Measurements from ENCODE around the gene HSD17B8.
"Not testable (repeated sequence)": the region's sequence is repeated elsewhere in the genome, so short reads cannot be mapped to it uniquely, and the experiment has no call there.

HSD17B8 gene

DNA sequence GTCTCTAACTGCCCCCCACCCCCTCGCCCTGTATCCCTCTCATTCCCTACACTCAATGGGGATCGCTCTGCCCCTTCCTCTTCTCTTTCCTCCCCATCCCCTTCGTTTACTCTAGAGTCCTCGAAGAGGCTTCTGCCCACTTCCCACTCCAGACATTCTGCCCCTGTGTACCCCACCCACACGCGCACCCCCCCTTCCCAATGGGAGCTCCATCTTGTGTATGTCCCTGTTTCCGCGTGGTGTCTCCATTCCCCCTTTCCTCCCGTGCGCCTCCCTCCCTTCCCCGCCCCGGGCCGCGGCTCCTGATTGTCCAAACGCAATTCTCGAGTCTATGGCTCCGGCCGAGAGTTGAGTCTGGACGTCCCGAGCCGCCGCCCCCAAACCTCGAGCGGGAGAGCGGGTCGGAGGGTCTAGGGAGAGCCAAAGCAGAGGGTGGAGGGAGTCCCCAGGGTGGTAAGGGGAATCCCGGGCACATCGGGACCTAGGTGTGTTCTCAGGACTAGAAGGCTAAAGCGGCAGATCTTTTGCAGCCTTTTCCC lies 3.2 kb downstream of the HSD17B8 start:
- no peak for DNase-seq

- DNase-seq, result peak; percentile 52
These were observed 3.9 kb downstream of the HSD17B8 start, which contains the start of gene RING1 for GRCh38 chr6:33208091-33208967. TSS of gene RING1 (plus strand) at chr6:33208500. CDS start at chr6:33208823, 323 bp downstream.

DNA sequence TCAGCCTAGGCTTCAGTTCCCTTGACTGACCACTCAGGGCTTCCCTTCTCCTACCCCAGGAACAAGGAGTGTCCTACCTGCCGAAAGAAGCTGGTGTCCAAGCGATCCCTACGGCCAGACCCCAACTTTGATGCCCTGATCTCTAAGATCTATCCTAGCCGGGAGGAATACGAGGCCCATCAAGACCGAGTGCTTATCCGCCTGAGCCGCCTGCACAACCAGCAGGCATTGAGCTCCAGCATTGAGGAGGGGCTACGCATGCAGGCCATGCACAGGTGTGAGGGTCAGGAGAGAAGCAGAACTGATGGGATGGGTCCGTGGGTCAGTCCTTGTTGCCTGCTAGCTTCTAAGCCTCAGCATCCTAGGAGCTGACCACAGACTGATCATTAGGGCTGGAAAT lies 5.4 kb downstream of the HSD17B8 start:
- DNase-seq, result no peak

DNA sequence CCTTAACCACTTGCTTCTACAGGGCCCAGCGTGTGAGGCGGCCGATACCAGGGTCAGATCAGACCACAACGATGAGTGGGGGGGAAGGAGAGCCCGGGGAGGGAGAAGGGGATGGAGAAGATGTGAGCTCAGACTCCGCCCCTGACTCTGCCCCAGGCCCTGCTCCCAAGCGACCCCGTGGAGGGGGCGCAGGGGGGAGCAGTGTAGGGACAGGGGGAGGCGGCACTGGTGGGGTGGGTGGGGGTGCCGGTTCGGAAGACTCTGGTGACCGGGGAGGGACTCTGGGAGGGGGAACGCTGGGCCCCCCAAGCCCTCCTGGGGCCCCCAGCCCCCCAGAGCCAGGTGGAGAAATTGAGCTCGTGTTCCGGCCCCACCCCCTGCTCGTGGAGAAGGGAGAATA lies 6.7 kb downstream of the HSD17B8 start:
- DNase-seq, result no peak

DNA sequence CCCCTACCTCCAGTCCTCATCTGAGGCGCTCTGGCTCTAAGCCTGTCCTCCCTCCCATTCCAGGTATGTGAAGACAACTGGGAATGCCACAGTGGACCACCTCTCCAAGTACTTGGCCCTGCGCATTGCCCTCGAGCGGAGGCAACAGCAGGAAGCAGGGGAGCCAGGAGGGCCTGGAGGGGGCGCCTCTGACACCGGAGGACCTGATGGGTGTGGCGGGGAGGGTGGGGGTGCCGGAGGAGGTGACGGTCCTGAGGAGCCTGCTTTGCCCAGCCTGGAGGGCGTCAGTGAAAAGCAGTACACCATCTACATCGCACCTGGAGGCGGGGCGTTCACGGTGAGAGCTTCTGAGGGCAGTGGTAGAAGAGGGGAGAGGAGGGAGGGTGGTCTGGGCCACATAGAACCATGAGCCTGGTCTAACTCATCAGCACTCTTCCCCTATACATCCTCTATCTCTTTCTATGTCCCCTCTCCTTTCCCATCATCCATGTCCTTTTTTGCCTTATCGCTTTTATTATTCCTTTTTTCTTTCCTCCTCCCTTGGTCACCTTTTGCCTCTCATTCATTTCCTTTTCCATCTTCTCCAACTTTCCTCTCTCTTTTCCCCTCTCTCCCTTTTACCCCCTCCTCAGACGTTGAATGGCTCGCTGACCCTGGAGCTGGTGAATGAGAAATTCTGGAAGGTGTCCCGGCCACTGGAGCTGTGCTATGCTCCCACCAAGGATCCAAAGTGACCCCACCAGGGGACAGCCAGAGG lies 7.4 kb downstream of the HSD17B8 start:
- DNase-seq, result no peak

DNA sequence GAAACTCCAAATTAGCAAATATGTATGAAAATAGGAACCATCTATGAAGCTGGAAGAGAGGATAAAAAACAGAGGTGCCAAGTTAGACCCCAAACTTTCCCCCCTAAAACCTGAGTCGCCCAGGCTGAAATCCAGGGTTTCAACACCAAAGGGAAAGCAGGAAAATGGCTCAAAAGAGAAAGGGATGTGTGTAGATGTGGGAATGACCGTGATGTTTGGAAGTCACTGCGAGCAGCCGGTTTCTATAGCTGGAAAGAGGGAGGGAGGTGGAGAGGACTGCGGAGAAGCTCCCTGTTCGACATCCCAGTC lies 8.4 kb downstream of the HSD17B8 start:
- no peak for DNase-seq

DNA sequence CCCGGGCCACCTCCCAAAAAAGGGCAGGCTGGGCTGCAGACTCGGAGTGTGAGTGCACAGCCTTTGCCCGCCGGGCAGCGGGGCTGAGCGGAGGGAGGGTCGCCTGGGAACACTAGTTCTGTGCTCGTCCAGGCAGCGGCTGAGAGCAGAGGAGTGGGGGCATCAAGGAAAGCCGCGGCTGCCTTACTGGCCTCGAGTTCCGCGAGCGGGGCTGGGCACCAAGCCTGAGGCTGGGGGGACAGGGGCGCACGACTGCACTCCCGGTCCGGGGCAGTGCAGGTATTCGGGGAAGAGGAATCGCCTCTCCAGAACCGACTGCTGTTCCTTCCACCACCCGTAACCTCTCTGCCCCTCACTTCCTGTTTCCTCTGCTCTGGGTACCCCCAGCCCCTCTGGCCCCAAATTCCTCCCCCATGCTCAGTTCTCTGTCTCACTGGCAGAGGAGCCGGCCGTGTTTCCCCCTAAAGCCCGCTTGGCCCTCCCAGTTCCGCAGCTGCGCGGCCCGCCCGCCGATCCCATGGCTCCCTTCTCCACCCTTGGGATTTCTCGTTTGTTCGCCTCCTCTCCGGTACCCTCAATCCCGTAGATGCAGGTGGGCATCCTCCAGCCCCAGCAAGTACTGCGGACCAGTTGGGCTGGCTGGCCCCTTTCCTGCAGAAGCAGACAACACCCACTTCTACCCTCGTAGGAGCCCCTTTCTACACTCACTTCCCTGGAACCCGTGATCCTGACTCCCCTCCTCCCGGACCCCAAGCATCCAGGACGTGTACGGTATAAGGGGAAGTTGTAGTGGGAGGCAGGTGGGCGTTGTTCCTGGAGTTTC lies 8.9 kb downstream of the HSD17B8 start:
- no peak for DNase-seq

GRCh38 chr6:33213989-33214335 lies 9.5 kb downstream of the HSD17B8 start:
- DNase-seq, result no peak

- no peak for DNase-seq
These were observed 11.0 kb downstream of the HSD17B8 start for GRCh38 chr6:33215271-33216116.

DNA sequence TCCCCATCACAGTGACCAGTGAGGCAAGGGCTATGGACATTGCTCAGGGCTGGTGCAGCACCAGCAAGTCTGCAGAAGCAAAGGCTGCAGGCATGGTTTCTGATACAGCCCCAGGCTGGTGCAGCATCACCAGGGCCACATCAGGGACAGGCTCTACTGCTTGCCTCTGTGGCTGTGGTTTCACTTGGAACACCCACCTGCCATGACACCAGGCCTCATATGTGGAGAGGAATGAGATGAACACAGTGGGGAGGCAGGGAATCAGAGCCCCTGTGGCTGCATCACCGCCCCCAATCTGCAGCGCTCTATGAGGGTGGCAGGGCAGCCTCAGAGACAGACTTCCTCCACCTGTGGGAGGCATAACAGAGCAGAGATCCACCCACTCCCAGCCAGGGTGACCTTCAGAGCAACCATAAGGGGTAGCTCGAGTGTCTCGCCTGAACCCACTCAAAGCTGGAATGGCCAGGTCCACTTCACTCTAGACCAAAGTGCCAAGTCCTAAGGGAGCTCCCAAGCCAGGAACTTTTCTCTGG lies 11.7 kb downstream of the HSD17B8 start:
- no peak for DNase-seq

DNA sequence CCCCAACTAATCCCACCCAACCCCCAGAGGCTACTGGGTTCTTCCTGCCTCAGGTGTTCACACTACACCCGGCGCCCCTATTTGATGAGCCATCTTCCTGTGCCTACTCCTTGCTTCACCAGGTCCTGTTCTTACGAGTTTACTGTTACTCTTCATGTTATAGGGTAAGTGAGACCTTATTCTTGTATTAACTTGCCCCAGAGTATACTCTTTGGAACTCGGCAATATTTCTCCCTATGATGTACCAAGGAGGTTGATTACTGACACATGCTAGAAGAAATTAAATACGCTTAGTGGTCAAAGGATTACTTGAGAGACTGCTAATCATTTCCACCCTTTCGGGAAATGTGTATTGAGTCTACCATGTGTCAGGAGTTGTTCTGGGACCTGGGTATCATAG lies 12.8 kb downstream of the HSD17B8 start:
- no peak for DNase-seq

DNA sequence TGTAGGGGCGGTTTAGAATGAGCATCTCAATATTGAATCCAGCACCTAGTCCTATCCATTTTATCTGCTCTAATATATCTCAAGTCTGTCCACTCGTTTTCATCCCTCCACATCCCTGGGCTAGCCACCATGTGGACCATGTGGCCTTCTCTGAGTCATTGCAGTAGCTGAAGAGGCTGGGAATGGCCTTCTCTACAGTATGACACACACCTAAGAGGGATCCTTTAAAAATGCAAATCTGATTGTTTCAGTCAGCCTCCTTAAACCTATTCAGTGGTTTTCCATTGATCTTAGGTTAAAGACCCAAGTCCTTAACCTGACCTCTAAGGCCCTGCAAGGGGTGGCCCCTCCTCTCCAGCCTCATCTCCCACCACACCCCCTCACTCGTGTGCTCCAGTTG lies 13.2 kb downstream of the HSD17B8 start:
- no peak for DNase-seq

DNA sequence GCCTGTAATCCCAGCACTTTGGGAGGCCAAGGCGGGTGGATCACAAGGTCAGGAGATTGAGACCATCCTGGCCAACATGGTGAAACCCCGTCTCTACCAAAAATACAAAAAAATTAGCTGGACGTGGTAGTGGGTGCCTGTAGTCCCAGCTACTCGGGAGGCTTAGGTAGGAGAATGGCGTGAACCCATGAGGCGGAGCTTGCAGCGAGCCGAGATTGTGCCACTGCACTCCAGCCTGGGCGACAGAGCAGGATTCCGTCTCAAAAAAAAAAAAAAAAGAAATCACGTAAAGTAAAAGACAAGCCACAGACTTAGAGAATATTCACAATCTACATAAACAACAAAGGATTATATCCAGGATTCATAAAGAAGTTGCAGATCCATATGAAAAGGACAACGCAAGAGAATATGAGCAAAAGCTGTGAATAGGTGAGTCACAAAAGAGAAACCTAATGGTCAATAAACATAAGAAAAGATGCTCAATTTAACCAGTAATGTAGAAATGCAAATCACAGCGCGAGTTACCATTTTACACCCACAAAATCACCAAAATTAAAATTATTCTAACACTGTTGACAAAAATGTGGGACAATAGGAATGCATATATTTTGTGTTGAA lies 22.2 kb downstream of the HSD17B8 start:
- DNase-seq, result not testable (repeated sequence)

DNA sequence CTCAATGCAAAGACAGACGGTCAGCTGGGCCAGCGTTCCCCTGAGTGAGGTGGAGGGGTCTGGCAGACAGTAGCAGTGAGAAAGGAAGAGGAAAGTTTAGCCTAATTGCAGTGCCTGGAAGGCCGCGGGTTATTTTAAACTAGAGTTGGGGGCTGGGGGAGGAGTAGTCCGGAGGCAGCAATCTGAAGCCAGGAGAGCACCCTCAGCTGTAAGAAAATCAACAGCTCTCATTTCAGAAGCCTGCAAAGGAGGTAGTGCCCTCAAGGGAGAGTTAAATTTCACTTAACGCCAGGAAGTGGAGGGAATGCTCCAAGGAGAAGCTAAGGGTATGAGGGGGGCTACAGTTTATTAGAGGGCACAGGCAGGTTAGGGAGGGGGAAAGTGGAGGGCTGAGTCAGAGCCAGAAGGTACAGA lies 30.8 kb downstream of the HSD17B8 start:
- no peak for DNase-seq

- DNase-seq, result no peak
These were observed 31.9 kb downstream of the HSD17B8 start for GRCh38 chr6:33236328-33236727.

- no peak for DNase-seq
These were observed 32.4 kb downstream of the HSD17B8 start for GRCh38 chr6:33236852-33237251.

DNA sequence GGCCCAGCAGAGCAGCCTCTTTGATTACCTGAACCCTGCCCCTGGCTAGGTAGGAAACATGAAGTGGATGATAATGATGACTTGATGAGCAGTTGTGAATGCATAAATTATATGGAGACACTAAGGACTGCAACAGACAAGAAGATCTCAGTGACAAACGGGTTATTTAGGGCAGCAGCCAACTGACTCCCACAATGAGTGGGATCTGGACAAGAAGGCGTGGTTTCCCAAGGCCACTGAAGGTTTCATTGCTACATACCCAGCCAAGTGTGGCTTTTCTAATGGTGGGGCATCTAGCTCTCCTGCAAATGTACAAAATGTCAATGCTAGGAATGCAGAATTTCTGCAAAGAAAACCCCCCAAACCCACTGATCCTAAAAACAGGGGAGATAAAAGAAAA lies 33.3 kb downstream of the HSD17B8 start:
- DNase-seq, result no peak

- no peak for DNase-seq
These were observed 37.5 kb downstream of the HSD17B8 start for GRCh38 chr6:33241968-33242367.

- no peak for DNase-seq
These were observed 39.0 kb downstream of the HSD17B8 start for GRCh38 chr6:33243476-33243875.

DNA sequence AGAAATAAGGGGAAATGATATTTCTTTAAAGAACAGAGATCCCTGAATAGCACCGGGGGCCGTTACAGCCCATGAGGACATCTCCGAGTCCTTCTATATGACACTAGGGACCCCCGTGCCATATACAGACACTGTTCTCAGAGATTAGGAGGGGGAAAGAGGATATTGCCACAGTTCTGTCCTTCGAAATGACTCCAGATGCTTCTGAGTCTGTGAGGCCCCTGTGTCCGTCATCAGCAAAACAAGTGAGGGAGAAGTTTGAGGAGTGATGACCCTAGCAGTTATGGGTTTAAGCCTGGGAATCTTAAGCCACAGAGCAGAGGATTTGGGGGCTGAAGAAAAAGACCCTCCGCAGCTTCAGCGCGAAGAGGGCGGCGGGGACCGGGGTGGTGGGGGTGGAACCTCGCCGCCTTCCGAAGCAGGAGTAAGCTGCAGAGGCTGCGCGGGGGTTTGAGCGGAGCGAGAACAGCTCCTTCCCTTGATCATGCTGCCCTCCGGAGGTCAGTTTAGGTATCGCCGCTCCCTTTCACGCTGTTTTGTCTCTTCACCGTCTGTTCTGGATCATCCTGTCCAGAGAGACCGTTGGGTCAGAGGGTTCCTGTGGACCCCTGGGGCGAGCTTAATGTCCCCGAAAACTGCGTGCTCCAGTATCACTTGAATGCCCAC lies 43.7 kb downstream of the HSD17B8 start:
- DNase-seq, result peak; percentile 76

GRCh38 chr6:33248643-33248931 lies 44.1 kb downstream of the HSD17B8 start:
- DNase-seq, result no peak

All from NCI-H1105 (cell line).